RPMI8226 (cell line): ENCODE data around the gene RBM8A.
A peak's percentile ranks its signal among the peaks of the same experiment; 100 is the strongest.

Experiments
- DNase-seq: peaks from one replicate; pipeline ENCODE4 v3.0.0-alpha.2; 2015

The RBM8A gene

GRCh38 chr1:145871994-145872924 lies 55.0 kb downstream of the RBM8A start:
- DNase-seq, result peak; percentile 52
